ENCODE data around the gene RFLNA. TPM values are rescaled to one million over a fixed set of nuclear protein-coding genes. Genes with fewer than 3 reads are reported as not detected.

Gene RFLNA
- total RNA-seq, 1 donor from 2014 or later: 20.8 TPM

DNA sequence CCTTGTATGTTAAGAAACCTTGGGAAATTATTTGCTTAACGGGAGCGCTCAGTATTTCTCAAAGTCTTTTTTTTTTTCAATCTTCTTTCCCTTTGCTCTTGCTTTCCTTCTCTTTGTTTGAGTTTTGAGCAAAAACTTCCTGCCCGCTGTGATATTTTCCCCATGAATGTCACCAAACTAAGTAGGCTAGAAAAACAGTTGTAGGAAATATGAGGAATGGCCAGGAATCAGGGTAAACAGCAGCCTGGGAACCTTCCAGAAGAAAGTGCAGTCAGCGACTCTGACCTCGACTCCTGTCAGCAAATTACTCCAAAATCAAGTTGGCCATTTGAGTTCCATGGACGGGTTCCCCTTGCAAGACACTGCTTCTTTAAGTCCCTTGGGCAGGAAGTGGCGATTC, 11.6 kb upstream of the RFLNA start:
- no peak for DNase-seq (ENCODE audit: low spot score, unreplicated experiment)
- Mint-ChIP-seq H3K4me1 (ENCODE audit: low read depth) (peaks cover 19% of the 10 kb centered on the region), H3K9me3 (ENCODE audit: low read depth) (peaks cover 4% of the 10 kb centered on the region), H3K36me3 (ENCODE audit: insufficient read depth) (peaks cover 2% of the 10 kb centered on the region), H3K4me3 (ENCODE audit: low read depth) (no peak overlapping the region), H3K27ac (peak overlapping the region; percentile 38), H3K27me3 (peaks cover 7% of the 10 kb centered on the region)
- TF ChIP-seq, protein P1, sequence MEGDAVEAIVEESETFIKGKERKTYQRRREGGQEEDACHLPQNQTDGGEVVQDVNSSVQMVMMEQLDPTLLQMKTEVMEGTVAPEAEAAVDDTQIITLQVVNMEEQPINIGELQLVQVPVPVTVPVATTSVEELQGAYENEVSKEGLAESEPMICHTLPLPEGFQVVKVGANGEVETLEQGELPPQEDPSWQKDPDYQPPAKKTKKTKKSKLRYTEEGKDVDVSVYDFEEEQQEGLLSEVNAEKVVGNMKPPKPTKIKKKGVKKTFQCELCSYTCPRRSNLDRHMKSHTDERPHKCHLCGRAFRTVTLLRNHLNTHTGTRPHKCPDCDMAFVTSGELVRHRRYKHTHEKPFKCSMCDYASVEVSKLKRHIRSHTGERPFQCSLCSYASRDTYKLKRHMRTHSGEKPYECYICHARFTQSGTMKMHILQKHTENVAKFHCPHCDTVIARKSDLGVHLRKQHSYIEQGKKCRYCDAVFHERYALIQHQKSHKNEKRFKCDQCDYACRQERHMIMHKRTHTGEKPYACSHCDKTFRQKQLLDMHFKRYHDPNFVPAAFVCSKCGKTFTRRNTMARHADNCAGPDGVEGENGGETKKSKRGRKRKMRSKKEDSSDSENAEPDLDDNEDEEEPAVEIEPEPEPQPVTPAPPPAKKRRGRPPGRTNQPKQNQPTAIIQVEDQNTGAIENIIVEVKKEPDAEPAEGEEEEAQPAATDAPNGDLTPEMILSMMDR (IDR thresholded peaks at IDR 0.05; ENCODE audit: unreplicated experiment): no peak

DNA sequence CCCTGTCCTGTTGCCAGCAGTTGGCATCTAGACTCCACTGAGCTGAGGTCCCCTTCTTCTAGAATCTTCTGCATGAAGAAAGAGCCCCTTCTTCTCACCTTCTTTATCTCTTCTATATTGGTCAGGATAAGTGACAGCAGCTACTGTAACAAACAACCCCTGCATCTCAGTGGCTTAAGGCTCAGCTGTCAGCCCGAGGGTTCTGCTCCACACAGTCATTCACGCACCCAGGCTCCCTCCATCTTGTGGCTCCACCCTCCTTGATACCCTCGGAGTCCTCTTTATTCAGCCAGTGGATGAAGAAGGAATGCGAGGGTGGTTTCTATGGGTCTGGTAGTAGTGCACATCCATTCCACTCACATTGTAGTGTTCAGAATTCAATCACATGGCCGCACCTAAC, 10.5 kb upstream of the RFLNA start:
- Mint-ChIP-seq H3K36me3 (ENCODE audit: insufficient read depth) (peaks cover 2% of the 10 kb centered on the region), H3K4me1 (ENCODE audit: low read depth) (peaks cover 16% of the 10 kb centered on the region), H3K27me3 (peaks cover 7% of the 10 kb centered on the region), H3K4me3 (ENCODE audit: low read depth) (no peak overlapping the region), H3K9me3 (ENCODE audit: low read depth) (peaks cover 4% of the 10 kb centered on the region), H3K27ac (no peak overlapping the region)
- no peak for DNase-seq (ENCODE audit: low spot score, unreplicated experiment)
- TF ChIP-seq, protein P1 (IDR thresholded peaks at IDR 0.05; ENCODE audit: unreplicated experiment): no peak

DNA sequence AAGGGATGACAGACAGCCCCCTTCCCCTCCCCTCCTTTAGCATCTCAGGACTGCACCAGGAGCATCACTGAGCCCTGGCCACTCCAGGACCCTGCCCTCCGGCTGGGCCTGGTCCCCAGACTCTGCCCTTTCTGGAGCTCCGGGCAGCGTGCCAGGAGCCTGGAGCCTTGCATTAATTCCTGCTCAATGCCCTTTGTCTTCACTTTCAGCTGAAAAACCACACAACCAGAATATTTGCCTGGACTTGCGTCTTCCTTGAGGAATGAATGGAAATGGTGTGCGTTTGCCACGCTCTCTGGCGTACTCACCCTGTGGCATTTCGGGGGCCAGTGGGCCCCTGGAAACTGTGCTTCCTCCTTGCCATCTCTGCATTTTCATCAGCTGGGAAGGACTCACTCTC, 8.5 kb upstream of the RFLNA start:
- H3K36me3 Mint-ChIP-seq (ENCODE audit: insufficient read depth): peaks cover 2% of the 10 kb centered on the region
- TF ChIP-seq, protein P1 (IDR thresholded peaks at IDR 0.05; ENCODE audit: unreplicated experiment): no peak
- H3K27me3 Mint-ChIP-seq: peaks cover 10% of the 10 kb centered on the region
- H3K27ac Mint-ChIP-seq: no peak overlapping the region
- H3K4me1 Mint-ChIP-seq (ENCODE audit: low read depth): peaks cover 13% of the 10 kb centered on the region
- H3K4me3 Mint-ChIP-seq (ENCODE audit: low read depth): no peak overlapping the region
- no peak for DNase-seq (ENCODE audit: low spot score, unreplicated experiment)
- H3K9me3 Mint-ChIP-seq (ENCODE audit: low read depth): peaks cover 4% of the 10 kb centered on the region

DNA sequence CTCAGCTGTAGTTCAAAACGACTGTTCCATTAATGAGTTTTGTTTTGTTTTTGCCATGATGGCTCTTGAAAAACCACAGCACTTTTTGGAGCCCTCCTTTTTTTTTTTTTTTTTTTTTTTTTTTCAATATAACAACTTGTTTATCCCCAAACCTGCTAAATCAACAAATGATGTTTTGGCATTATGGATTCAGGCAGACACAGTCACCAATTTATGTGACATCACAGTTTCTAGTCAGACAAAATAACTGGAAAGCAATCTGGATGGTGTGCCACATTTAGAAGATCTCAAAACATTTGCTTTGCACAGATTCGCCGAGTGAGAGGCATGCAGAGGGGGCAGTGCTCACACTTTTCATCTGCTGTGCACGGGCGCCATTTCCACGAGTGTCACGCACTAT, 7.9 kb upstream of the RFLNA start:
- H3K4me3 Mint-ChIP-seq (ENCODE audit: low read depth): no peak overlapping the region
- TF ChIP-seq, protein P1 (IDR thresholded peaks at IDR 0.05; ENCODE audit: unreplicated experiment): no peak
- peaks cover 10% of the 10 kb centered on the region for H3K27me3 Mint-ChIP-seq
- H3K4me1 Mint-ChIP-seq (ENCODE audit: low read depth): peaks cover 13% of the 10 kb centered on the region
- H3K9me3 Mint-ChIP-seq (ENCODE audit: low read depth): peaks cover 4% of the 10 kb centered on the region
- DNase-seq (ENCODE audit: low spot score, unreplicated experiment): no peak
- no peak overlapping the region for H3K27ac Mint-ChIP-seq
- H3K36me3 Mint-ChIP-seq (ENCODE audit: insufficient read depth): peaks cover 2% of the 10 kb centered on the region

DNA sequence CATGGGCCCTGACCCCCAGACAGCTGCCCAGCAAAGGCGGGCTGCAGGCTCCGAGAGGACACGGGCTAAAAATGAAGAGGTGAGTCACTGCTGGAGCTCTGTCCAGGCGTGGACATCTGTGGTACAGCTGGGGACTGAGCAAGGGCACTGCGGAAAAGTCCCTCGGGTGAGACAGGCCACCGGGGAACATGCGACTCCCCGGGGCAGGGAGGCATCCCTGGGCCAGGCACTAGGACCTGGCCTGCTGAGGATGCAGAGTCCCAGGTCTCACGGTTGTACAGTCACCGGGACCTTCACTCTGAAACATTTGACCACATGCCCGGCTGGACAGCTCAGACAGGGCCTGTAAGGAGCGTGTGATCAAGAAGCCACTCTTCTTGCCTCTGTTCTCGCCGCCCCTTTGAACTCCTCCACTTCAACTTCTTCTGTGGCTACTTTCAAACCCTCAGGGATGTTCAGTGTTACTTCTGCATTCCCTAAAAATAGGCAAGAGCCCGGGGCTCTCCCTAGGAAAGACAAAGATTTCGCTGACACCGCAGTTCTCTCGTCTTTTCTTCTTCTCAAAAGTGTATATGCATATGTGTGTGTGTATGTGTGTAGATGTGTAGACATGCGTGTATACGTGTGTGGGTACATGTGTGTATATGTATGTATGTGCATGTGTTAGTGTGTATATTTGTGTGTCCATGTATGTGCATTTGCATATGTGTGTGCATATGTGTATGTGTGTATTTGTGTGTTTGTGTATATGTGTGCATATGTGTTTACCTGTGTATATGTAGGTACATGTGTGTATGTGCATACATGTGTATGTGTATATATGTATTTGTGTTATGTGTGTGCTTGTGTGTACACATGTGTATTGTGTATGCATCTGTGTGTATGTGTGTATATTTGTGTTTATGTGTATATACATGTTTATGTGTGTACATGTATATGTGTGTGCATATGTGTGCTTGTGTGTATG, 5.0 kb upstream of the RFLNA start:
- Mint-ChIP-seq H3K27ac (no peak overlapping the region), H3K4me1 (ENCODE audit: low read depth) (peaks cover 21% of the 10 kb centered on the region), H3K36me3 (ENCODE audit: insufficient read depth) (peaks cover 2% of the 10 kb centered on the region), H3K27me3 (peaks cover 13% of the 10 kb centered on the region), H3K9me3 (ENCODE audit: low read depth) (peaks cover 4% of the 10 kb centered on the region), H3K4me3 (ENCODE audit: low read depth) (no peak overlapping the region)
- TF ChIP-seq, protein P1 (IDR thresholded peaks at IDR 0.05; ENCODE audit: unreplicated experiment): no peak
- DNase-seq (ENCODE audit: low spot score, unreplicated experiment): no peak
